Eye (tissue), 1 donor: ENCODE measurements around the gene MMP2.

Experiments used
- DNase-seq: peaks from one replicate; pipeline ENCODE4 v3.0.0-alpha.2; 2015

MMP2 gene

GRCh38 chr16:55469821-55470532 lies 9.0 kb upstream of the MMP2 start:
- no peak for DNase-seq

- no peak for DNase-seq
Observed at GRCh38 chr16:55470533-55471371, 8.2 kb upstream of the MMP2 start.

GRCh38 chr16:55471448-55472097 lies 7.4 kb upstream of the MMP2 start:
- DNase-seq: no peak

DNA sequence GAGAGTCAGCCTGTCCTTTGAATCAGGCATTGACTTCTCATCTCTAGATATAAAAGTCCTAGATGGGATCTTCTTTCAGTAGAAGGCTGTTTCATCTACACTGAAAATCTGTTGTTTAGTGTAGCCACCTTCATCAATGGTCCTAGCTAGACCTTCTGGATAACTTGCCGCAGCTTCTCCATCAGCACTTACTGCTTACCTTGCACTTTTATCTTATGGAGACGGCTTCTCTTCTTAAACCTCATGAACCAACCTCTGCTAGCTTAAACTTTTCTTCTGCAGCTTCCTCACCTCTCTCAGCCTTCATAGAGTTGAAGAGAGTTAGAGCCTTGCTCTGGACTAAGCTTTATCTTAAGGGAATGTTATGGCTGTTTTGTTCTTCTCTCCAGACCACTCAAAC lies 5.4 kb upstream of the MMP2 start:
- DNase-seq: no peak

GRCh38 chr16:55474821-55475220 lies 4.2 kb upstream of the MMP2 start:
- no peak for DNase-seq

- no peak for DNase-seq
Observed at GRCh38 chr16:55475919-55476318, 3.1 kb upstream of the MMP2 start.

- DNase-seq: no peak
Observed at GRCh38 chr16:55476625-55477533, 2.1 kb upstream of the MMP2 start.

- DNase-seq: no peak
Observed at GRCh38 chr16:55477736-55478135, 1.3 kb upstream of the MMP2 start.

DNA sequence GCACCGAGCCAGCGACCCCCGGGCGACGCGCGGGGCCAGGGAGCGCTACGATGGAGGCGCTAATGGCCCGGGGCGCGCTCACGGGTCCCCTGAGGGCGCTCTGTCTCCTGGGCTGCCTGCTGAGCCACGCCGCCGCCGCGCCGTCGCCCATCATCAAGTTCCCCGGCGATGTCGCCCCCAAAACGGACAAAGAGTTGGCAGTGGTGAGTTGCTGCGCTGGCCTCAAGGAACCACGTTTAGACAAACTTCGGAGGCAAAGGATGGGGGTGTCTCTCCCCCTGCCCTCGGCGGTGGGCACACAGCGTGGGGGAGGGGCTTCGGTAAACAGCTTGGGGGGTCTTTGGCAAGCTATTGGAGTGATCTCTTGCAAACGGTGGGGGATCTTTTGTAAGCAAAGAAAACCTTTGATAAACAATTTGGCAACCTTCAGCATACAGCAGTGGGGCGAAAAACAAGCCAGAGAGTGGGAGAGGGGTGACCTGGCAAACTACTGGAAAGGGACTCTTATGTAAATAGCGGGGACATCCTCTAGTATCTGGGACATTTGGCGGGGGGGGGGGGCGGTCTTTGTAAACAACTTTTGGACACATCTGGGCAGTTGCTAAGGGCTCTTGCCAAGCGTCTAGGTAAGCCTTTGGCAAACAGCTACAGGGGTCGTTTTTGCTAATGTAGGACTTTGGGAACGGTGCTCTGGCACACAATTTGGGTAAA lies 587 bp downstream of the MMP2 start:
- DNase-seq: peak; percentile 73

DNA sequence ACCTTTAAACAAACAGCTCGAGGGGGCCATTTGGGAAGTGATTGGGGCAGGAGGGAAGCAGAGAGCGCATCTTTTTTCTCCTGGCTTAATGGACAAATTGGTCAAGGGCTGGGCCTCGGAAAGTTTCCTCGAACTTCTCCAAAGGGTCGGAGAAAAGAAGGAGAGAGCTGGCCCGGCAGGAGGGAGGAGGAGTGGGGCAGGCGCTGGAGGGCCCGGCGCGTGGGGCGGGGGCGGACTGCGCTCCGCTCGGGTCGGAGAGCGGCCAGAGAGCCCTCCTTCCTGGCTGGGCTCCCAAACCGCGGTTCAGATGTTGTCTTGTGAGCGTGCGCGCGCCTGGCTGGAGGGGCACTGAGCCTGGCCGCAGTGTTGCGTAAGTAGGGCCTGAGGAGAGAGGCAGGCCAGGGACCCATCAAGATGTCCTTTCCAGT lies 1.2 kb downstream of the MMP2 start:
- peak; percentile 78 for DNase-seq

- DNase-seq: no peak
Observed at GRCh38 chr16:55481023-55481422, 2.0 kb downstream of the MMP2 start.

DNA sequence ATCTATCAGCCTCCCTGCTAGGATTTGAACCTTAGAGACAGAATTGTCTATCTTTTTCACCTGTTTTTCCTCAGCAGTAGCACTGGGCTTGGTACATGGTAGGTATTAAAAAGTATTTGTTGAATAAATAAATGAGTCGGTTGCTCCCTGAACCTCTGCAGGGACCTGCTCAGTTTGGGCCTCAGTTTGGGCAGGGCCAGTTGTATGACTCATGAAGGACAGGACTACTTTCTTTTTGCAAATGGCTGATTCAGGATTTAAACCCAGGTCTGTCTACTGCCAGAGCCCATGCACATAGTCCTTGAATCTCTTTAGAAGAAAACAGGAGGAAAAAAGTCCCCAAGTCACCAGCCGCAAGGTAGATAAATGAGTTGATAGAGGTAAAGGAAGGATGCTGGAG lies 3.1 kb downstream of the MMP2 start:
- DNase-seq: no peak

GRCh38 chr16:55487048-55487803 lies 8.2 kb downstream of the MMP2 start:
- peak; percentile 61 for DNase-seq

DNA sequence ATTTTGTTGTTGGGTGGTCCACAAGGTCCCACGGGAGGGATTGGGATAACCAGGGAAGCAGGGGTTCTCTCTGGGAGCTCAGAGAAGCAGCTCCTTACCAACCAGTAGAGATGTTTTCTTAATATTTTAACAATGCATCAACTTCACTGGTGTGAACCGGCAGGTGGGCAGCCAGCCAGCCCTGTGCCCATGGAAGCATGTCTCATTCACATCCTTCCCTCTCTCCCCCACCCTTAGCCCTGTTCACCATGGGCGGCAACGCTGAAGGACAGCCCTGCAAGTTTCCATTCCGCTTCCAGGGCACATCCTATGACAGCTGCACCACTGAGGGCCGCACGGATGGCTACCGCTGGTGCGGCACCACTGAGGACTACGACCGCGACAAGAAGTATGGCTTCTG lies 9.3 kb downstream of the MMP2 start:
- DNase-seq: no peak

DNA sequence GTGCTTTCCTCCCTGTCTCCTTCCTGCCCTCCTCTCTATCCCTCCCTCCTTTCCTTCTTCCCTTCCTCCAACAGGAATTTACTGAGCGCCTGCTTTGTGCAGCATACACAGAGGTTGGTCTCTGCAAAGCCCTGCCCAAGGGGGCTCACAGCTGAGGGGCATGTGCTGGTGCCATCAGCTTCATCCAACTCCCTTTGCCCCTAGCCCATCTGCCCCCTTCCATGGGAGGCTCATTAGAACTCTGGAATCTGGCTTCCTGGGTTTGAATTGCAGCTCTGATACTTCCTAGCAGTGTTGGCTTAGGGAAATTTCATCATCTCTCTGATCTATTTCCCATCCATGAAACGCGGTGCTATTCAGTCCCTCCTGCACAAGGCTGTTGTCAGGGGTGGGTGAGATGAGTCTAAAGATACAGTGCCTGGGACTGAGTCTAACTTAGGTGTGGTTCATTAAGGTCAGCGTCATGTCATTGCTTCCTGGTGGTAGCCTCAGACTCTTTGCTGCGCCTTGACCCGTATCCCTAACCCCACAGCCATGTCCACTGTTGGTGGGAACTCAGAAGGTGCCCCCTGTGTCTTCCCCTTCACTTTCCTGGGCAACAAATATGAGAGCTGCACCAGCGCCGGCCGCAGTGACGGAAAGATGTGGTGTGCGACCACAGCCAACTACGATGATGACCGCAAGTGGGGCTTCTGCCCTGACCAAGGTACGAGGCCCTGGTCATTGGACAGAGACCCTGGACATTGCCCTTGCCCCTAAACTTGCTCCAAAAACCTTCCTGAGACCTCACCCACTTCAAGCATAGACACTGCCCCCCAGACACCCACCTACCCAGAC lies 10.3 kb downstream of the MMP2 start:
- no peak for DNase-seq

GRCh38 chr16:55489956-55490265 lies 10.9 kb downstream of the MMP2 start:
- DNase-seq: no peak

- no peak for DNase-seq
Observed at GRCh38 chr16:55490301-55490700, 11.3 kb downstream of the MMP2 start.

DNA sequence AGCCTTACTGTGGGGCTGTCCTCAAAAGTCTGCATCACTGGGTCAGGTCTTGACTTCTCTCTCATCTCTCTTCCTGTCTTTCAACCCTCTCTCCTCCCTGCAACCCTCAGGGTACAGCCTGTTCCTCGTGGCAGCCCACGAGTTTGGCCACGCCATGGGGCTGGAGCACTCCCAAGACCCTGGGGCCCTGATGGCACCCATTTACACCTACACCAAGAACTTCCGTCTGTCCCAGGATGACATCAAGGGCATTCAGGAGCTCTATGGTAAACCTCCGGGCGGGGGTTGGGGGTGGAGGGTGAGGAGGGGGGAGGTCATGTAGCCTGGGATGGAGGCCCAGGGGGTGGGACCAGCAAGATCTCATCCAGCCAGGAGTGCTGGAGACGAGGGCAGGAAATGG lies 12.7 kb downstream of the MMP2 start:
- DNase-seq: no peak

- DNase-seq: no peak
Observed at GRCh38 chr16:55492756-55493380, 13.9 kb downstream of the MMP2 start.

- peak; percentile 83 for DNase-seq
Observed at GRCh38 chr16:55494994-55495421, 16.0 kb downstream of the MMP2 start.
